Motor neuron (in vitro differentiated cells): ENCODE data around the gene TNNI3K. TPM values are rescaled to one million over a fixed set of nuclear protein-coding genes. Genes with fewer than 3 reads are reported as not detected.
A peak's percentile ranks its signal among the peaks of the same experiment; 100 is the strongest.

ENCODE experiments used
- ATAC-seq, 8 experiments: fragments of 200-7000 bp; cut with Tn5 transposase; replicated peaks in 6 of 8; 2 replicates each; pipeline ENCODE4 v1.8.0; 2021; ENCODE audit warnings: mild to moderate bottlenecking in 8 of 8, moderate library complexity in 8 of 8
- H3K27ac ChIP-seq, 2 donors: fragments of 250-450 bp; sonication (Bioruptor Pico); 2 replicates each; pipeline ENCODE4 v1.9.0; 2021; ENCODE audit warnings: antibody characterized with exemption in 2 of 2, mild to moderate bottlenecking in 2 of 2, moderate library complexity in 1 of 2
- H3K4me1 ChIP-seq, 2 donors: fragments of 250-450 bp; sonication (Bioruptor Pico); replicated peaks in 1 of 2; 2 replicates each; pipeline ENCODE4 v1.6.1; 2021; ENCODE audit warnings: antibody characterized with exemption in 2 of 2, mild to moderate bottlenecking in 2 of 2, moderate library complexity in 1 of 2
- H3K4me3 ChIP-seq, 5 donors: fragments of 250-450 bp; sonication (Bioruptor Pico); 2 replicates each; pipeline ENCODE4 v1.9.0; 2021; ENCODE audit warnings: antibody characterized with exemption in 5 of 5, mild to moderate bottlenecking in 5 of 5, moderate library complexity in 4 of 5
- WGBS, 10 experiments: fragments of 450-650 bp; shearing (Covaris generic); methylation state at CpG; one replicate each; pipeline ENCODE4 v1.0.0; 2022; 5-methylcytosine and 5-hydroxymethylcytosine counted together
- in situ Hi-C, 9 experiments: fragments of 400-800 bp; cut with MboI; loops; one replicate each; pipeline ENCODE4 v1.15.0; 2021; ENCODE audit warnings: low sequenced_read_pairs in 9 of 9, low pct_unique_long_range_greater_than_20kb in 2 of 9; ENCODE audit not compliant: unreplicated experiment in 9 of 9
- total RNA-seq, 8 experiments: library from RNA; unstranded; fragments of 300-600 nt; gene quantifications; 2 replicates each; pipeline versions ENCODE4 v1.2.3 to v1.2.4, GENCODE V29; 2022

Gene TNNI3K
- total RNA-seq, 8 experiments from 2014 or later: 0.08 to 5.3 (median 1.6) TPM; not detected in 2

DNA sequence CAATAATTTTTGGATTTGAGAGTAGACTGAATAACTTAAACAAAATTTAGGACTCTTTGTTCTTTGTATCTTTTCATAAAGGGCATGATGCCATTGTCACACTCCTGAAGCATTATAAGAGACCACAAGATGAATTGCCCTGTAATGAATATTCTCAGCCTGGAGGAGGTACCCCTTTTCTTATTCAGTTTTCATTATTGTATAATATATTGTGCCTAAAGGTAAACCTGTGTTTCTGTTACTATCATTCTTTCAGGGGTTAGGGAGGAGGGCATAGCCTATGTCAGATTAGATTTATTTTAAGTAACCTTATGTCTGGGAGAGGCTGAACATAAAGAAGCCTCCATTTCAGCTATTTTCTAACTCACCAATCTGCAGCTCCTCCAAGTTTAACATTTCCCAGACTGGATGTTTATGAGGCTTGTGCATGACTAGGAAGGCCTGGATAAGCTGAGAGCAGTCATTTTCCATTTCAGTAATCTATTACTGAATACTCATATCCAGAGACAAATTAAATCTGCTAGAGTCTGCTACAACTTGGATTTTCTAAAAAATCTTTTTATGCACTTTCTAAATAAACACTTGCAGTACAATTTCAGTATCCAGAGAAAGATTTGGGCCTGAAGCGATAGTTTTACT is 132.1 kb downstream of the TNNI3K start:
- peaks cover 10 to 26% of the 10 kb centered on the region in 2 donors for H3K4me1 ChIP-seq
- WGBS, 10 experiments: 86 to 100% (median 100%) methylated on average over 1 of the region's 1 CpG; no CpG with 5 or more reads in 1 of the 10 experiments
- in situ Hi-C loops: no loop called here
- no peak overlapping the region for H3K27ac ChIP-seq
- peak in 5 of 8 experiments; percentile 14 to 91 (median 67) for ATAC-seq
- no peak overlapping the region for H3K4me3 ChIP-seq

DNA sequence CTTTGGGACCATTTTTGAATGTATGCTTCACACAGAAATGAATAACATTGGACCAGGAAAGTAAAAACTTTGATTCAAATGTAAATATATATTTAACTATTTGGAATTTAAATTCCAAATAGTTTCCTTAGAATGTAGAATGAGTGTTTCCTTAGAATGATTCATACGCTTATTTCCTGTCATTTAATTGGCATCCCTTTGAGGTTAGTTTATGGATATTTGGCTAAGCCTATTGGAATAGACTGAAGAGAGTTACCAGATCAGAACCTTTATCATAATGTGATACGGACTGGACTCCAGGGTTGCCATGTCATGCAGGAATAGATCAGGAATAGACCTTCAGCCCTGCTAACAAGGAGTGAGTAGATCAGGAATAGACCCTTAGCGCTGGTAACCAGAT is 133.1 kb downstream of the TNNI3K start:
- Histone ChIP-seq H3K4me3 (no peak overlapping the region), H3K27ac (no peak overlapping the region), H3K4me1 (peaks cover 10 to 26% of the 10 kb centered on the region in 2 donors)
- 8 to 100% (median 91%) methylated on average over 1 to 3 of the region's 3 CpGs for WGBS, 10 experiments
- in situ Hi-C loops: no loop called here
- no peak for ATAC-seq

DNA sequence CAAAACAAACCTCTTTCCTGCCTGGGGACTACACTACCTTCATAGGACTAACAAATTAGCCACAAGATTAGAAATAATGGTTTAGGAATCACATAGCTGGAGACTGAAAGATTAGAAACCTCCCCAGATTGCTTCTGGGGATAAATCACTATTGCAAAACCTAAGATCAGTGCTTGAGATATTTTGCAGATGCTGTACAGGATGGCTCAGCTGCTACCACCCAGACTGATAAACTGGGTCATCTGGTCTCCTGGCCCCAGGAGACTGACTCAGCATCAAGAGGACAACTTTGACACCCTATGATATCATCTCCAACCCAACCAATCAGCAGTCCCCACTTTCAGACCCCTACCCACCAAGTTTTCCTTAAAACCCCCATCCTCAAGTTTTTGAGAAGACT is 140.2 kb downstream of the TNNI3K start:
- no peak overlapping the region for H3K27ac ChIP-seq
- in situ Hi-C loops: no loop called here
- no peak overlapping the region for H3K4me3 ChIP-seq
- H3K4me1 ChIP-seq: no peaks in the 10 kb centered on the region
- ATAC-seq: no peak

- no peak overlapping the region for H3K4me3 ChIP-seq
- in situ Hi-C loops: no loop called here
- 17 to 100% (median 90%) methylated on average over 1 to 9 of the region's 9 CpGs; no CpG with 5 or more reads in 1 of the 10 experiments for WGBS, 10 experiments
- no peak for ATAC-seq
- no peak overlapping the region for H3K27ac ChIP-seq
- H3K4me1 ChIP-seq: peaks cover under 1 to 8% of the 10 kb centered on the region in 2 donors
Observed at GRCh38 chr1:74380252-74380651, 145.1 kb downstream of the TNNI3K start.

DNA sequence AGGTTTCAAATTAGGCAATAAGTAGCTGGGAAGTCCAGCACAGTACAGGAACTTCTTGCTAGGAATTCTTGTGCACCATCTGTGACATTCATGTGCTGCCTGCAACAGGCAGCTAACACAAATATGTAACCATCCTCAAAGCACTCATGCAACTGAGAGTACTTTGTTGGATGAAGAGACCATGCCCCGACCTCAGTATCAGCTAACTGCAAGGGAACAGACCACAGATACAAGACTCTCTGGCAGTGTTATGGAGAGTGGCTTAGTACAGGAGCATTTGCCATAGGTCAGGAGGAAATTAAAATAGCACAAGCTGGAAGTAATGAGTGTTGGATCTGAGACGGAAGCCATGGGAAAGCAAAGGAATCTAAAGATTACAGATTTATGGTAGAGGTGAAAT is 153.7 kb downstream of the TNNI3K start:
- Histone ChIP-seq H3K4me3 (no peak overlapping the region), H3K27ac (no peak overlapping the region), H3K4me1 (peaks cover 11 to 13% of the 10 kb centered on the region in 2 donors)
- in situ Hi-C loops: no loop called here
- WGBS, 10 experiments: 13 to 100% (median 61%) methylated on average over 1 to 2 of the region's 2 CpGs; no CpG with 5 or more reads in 2 of the 10 experiments
- ATAC-seq: no peak

GRCh38 chr1:74392186-74392585 is 157.0 kb downstream of the TNNI3K start:
- WGBS, 10 experiments: 0 to 100% (median 75%) methylated on average over 1 to 3 of the region's 3 CpGs; no CpG with 5 or more reads in 1 of the 10 experiments
- ATAC-seq: no peak
- in situ Hi-C loops: no loop called here
- Histone ChIP-seq H3K4me3 (no peak overlapping the region), H3K4me1 (peaks cover 7 to 15% of the 10 kb centered on the region in 2 donors), H3K27ac (no peak overlapping the region)

DNA sequence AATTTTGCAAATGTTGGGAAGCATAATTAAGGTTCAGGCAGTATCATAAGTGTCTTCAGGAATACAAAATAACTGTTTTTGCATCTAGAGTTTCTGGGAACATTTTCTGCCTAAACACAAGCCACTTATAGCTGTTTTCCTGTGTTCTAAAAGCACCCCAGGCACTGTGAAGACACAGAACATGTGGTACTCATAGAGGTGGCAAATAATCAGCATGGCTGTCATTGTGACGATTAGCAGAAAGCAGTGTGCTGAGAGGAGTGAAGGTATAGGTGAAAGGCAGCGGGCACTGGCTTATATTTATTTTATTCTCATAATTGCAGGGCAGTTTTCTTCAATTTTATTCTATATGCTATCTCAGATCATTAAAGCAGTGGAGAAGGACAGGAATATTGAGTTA is 157.7 kb downstream of the TNNI3K start:
- no peak overlapping the region for H3K27ac ChIP-seq
- in situ Hi-C loops: no loop called here
- no peak overlapping the region for H3K4me3 ChIP-seq
- peaks cover 7 to 15% of the 10 kb centered on the region in 2 donors for H3K4me1 ChIP-seq
- WGBS, 10 experiments: 0 to 100% (median 79%) methylated on average over 1 to 2 of the region's 2 CpGs; no CpG with 5 or more reads in 1 of the 10 experiments
- ATAC-seq: no peak

DNA sequence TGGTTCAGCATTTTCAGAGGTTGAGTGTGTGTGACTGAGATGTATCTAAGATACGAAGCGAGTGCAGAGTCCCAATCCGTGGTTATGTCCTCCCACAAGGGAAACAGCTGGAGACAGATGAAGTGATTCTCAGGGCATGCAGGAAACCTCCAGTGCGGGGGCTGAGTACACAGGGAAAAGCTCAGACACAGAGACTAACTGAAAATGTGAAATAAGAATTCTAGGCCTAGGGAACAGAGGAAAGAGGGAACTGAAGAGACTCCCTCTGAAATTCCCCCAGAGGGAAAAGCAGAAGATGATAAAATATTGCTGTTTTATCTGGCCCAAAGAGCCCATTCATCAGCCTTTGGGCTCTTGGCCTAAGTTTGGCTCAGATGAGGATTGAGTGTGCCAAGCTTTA is 160.4 kb downstream of the TNNI3K start:
- H3K4me3 ChIP-seq: no peak overlapping the region
- no peak overlapping the region for H3K27ac ChIP-seq
- peak in 1 of 8 experiments; percentile 31 for ATAC-seq
- in situ Hi-C loops: no loop called here
- 6 to 100% (median 94%) methylated on average over 2 to 4 of the region's 4 CpGs; no CpG with 5 or more reads in 2 of the 10 experiments for WGBS, 10 experiments
- H3K4me1 ChIP-seq: peaks cover 7 to 15% of the 10 kb centered on the region in 2 donors

DNA sequence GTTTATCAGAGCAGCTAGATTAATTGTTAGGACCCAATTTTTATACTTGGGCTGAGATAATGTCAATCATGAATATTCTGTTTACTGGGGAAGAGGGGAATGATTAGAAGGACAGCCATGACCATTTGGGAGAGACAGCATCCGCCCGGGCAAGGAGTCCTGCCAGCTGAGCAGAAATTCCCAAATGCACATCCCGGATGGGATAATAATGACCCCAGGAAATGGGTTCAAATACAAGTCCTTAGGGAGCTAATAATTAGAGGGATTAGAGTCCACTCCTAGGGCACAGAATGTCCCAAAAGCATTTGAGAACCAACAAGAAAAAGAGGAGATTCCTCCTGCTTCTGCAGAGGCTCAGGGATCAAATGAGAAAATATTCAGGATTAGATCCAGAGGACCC is 161.3 kb downstream of the TNNI3K start:
- in situ Hi-C loops: no loop called here
- H3K4me1 ChIP-seq: peaks cover 7 to 15% of the 10 kb centered on the region in 2 donors
- H3K27ac ChIP-seq: no peak overlapping the region
- no peak for ATAC-seq
- no peak overlapping the region for H3K4me3 ChIP-seq
- WGBS, 10 experiments: 17 to 100% (median 87%) methylated on average over 2 to 3 of the region's 3 CpGs; no CpG with 5 or more reads in 4 of the 10 experiments

DNA sequence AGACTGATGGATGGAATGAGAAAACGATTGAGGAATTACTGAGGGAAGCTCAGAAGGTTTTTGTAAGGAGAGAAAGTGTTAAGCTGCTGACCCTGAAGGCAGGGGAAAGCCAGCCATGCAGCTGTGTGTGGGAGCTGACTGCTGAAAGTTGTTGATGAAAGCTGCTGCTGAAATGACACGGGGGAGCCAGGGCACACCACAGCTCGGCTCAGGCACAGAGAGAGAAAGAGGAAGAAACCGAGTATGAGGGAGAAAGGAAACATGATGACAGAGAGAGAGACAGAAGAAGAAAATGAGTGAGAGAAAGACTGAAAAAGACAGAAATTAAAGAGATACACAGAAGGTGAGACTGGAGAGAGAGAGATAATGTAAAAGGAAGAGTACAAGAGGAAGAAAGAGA is 161.7 kb downstream of the TNNI3K start:
- no peak overlapping the region for H3K27ac ChIP-seq
- in situ Hi-C loops: no loop called here

GRCh38 chr1:74399249-74399648 is 164.1 kb downstream of the TNNI3K start:
- Histone ChIP-seq H3K27ac (no peak overlapping the region), H3K4me1 (peaks cover under 1 to 9% of the 10 kb centered on the region in 2 donors), H3K4me3 (no peak overlapping the region)
- ATAC-seq: peak in 2 of 8 experiments; percentile 59 to 93
- in situ Hi-C loops: no loop called here
- WGBS, 10 experiments: 20 to 100% (median 70%) methylated on average over 1 to 5 of the region's 5 CpGs; no CpG with 5 or more reads in 2 of the 10 experiments

More for the DNA sequence above, 161.7 kb downstream of the TNNI3K start:
- ATAC-seq: no peak
- Histone ChIP-seq H3K4me3 (no peak overlapping the region), H3K4me1 (peaks cover 7 to 15% of the 10 kb centered on the region in 2 donors)
- 0 to 58% (median 33%) methylated on average over 2 to 4 of the region's 4 CpGs for WGBS, 10 experiments

GRCh38 chr1:74402873-74403272 is 167.7 kb downstream of the TNNI3K start:
- ATAC-seq: no peak
- 0 to 100% (median 29%) methylated on average over 1 of the region's 1 CpG; no CpG with 5 or more reads in 3 of the 10 experiments for WGBS, 10 experiments
- H3K27ac ChIP-seq: no peak overlapping the region
- in situ Hi-C loops: no loop called here
- H3K4me1 ChIP-seq: peaks cover 0 to 11% of the 10 kb centered on the region in 2 donors
- no peak overlapping the region for H3K4me3 ChIP-seq

DNA sequence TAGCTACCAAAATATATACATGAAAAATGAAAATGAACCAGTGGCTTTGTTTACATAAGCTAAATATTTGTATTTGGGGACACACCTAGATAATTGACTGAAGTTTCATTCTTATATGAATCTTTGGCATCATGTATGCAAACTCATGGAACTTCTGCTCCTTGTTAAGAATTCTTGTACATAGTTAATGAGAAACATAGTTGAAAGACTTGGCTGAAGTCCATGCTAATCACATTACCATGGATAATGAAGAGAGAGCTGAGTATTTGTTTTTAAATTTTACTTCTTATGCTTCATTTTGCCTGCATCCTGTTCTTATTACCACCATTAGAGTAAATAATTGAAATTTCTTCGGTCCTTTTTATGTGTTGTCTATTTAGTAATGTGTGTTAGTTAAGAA is 168.4 kb downstream of the TNNI3K start:
- no peak for ATAC-seq
- no peak overlapping the region for H3K27ac ChIP-seq
- H3K4me1 ChIP-seq: peaks cover 0 to 11% of the 10 kb centered on the region in 2 donors
- no peak overlapping the region for H3K4me3 ChIP-seq
- in situ Hi-C loops: no loop called here
- WGBS, 10 experiments: 0 to 92% (median 41%) methylated on average over 1 of the region's 1 CpG; no CpG with 5 or more reads in 2 of the 10 experiments

GRCh38 chr1:74406759-74407158 is 171.6 kb downstream of the TNNI3K start:
- peak in 4 of 8 experiments; percentile 43 to 64 (median 46) for ATAC-seq
- in situ Hi-C loops: no loop called here
- Histone ChIP-seq H3K4me1 (peaks cover 0 to 11% of the 10 kb centered on the region in 2 donors), H3K4me3 (no peak overlapping the region), H3K27ac (no peak overlapping the region)
- 0 to 86% (median 56%) methylated on average over 1 to 2 of the region's 2 CpGs; no CpG with 5 or more reads in 2 of the 10 experiments for WGBS, 10 experiments
